Immature natural killer cell (primary cell): ENCODE measurements around the gene RFX6. TPM values are rescaled to one million over a fixed set of nuclear protein-coding genes. Genes with fewer than 3 reads are reported as not detected.

Source experiments
- DNase-seq, 3 donors: peaks; one replicate each; pipeline ENCODE4 v3.0.0; 2022; ENCODE audit warnings: mixed read lengths in 1 of 3
- H3K27ac Mint-ChIP-seq, 6 donors: one replicate each; pipeline ENCODE4 v1.8.0; 2020; ENCODE audit warnings: mixed read lengths in 6 of 6, mild to moderate bottlenecking in 5 of 6, inconsistent platforms in 4 of 6, moderate library complexity in 3 of 6
- H3K27me3 Mint-ChIP-seq, 3 donors: one replicate each; pipeline ENCODE4 v1.8.0; 2020 to 2021; ENCODE audit warnings: low read depth in 3 of 3, mild to moderate bottlenecking in 3 of 3, mixed read lengths in 3 of 3, moderate library complexity in 3 of 3, inconsistent platforms in 1 of 3
- H3K36me3 Mint-ChIP-seq, 3 donors: one replicate each; pipeline ENCODE4 v1.8.0; 2020; ENCODE audit warnings: mixed read lengths in 3 of 3, inconsistent platforms in 2 of 3, mild to moderate bottlenecking in 2 of 3
- H3K4me1 Mint-ChIP-seq, 2 donors: one replicate each; pipeline ENCODE4 v1.8.0; 2020; ENCODE audit warnings: inconsistent platforms in 2 of 2, mild to moderate bottlenecking in 2 of 2, mixed read lengths in 2 of 2, moderate library complexity in 1 of 2
- H3K4me3 Mint-ChIP-seq, 5 donors: one replicate each; pipeline ENCODE4 v1.8.0; 2020; ENCODE audit warnings: mild to moderate bottlenecking in 5 of 5, mixed read lengths in 5 of 5, inconsistent platforms in 3 of 5, moderate library complexity in 3 of 5
- H3K9me3 Mint-ChIP-seq, 6 donors: one replicate each; pipeline ENCODE4 v1.8.0; 2020; ENCODE audit warnings: mild to moderate bottlenecking in 6 of 6, mixed read lengths in 6 of 6, inconsistent platforms in 4 of 6, moderate library complexity in 3 of 6
- polyA plus RNA-seq, 3 donors: library from polyadenylated mRNA; unstranded; fragments of 300-500 nt; fragmentation: Illumina TruSeq; gene quantifications; one replicate each; pipeline ENCODE4 v1.2.3, GENCODE V29; 2021

Gene RFX6
- polyA plus RNA-seq, 3 donors from 2014 or later, result not detected

GRCh38 chr6:116928677-116929076 is 51.6 kb downstream of the RFX6 start:
- no peak overlapping the region for H3K4me3 Mint-ChIP-seq
- DNase-seq, result no peak
- no peaks in the 10 kb centered on the region for H3K27me3 Mint-ChIP-seq
- no peak overlapping the region for H3K27ac Mint-ChIP-seq
- no peaks in the 10 kb centered on the region for H3K4me1 Mint-ChIP-seq
- peaks cover 0 to 5% (median 2%) of the 10 kb centered on the region in 6 donors for H3K9me3 Mint-ChIP-seq
- no peaks in the 10 kb centered on the region for H3K36me3 Mint-ChIP-seq

GRCh38 chr6:116929825-116930224 is 52.8 kb downstream of the RFX6 start:
- H3K4me3 Mint-ChIP-seq, result no peak overlapping the region
- no peaks in the 10 kb centered on the region for H3K27me3 Mint-ChIP-seq
- H3K9me3 Mint-ChIP-seq, result peaks cover 0 to 5% (median 2%) of the 10 kb centered on the region in 6 donors
- DNase-seq, result no peak
- H3K4me1 Mint-ChIP-seq, result no peaks in the 10 kb centered on the region
- H3K27ac Mint-ChIP-seq, result no peak overlapping the region
- H3K36me3 Mint-ChIP-seq, result no peaks in the 10 kb centered on the region

DNA sequence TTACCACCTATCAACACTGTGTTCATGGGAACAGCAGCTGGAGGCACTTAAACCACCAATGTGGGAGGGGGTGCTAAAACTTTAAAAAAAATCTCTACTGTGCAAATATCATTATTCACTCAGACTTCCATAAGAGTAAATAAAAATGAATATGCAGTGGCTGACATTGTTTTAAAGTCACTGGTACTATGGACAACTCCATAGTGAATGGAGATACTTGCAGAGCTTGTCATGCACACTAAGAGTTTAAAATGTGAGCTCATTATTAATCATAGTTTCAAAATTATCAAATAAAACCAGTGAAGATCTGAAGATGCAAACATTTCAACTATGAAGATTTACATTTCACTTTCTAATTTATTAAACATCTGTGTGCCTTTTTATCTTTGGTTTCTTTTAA is 54.4 kb downstream of the RFX6 start:
- Mint-ChIP-seq H3K4me1 (no peaks in the 10 kb centered on the region), H3K27ac (no peak overlapping the region), H3K4me3 (no peak overlapping the region), H3K27me3 (no peaks in the 10 kb centered on the region), H3K9me3 (peaks cover 0 to 5% (median 2%) of the 10 kb centered on the region in 6 donors), H3K36me3 (no peaks in the 10 kb centered on the region)
- DNase-seq, result no peak

GRCh38 chr6:116932496-116932895 is 55.5 kb downstream of the RFX6 start:
- Mint-ChIP-seq H3K27ac (no peak overlapping the region), H3K4me3 (no peak overlapping the region), H3K27me3 (no peaks in the 10 kb centered on the region), H3K4me1 (no peaks in the 10 kb centered on the region), H3K9me3 (peaks cover 0 to 5% (median 0%) of the 10 kb centered on the region in 6 donors), H3K36me3 (no peaks in the 10 kb centered on the region)
- DNase-seq, result no peak

- Mint-ChIP-seq H3K9me3 (peaks cover 0 to 5% (median 0%) of the 10 kb centered on the region in 6 donors), H3K4me3 (no peak overlapping the region), H3K36me3 (no peaks in the 10 kb centered on the region), H3K4me1 (no peaks in the 10 kb centered on the region), H3K27me3 (no peaks in the 10 kb centered on the region), H3K27ac (no peak overlapping the region)
- no peak for DNase-seq
Measured at GRCh38 chr6:116933485-116933884, 56.4 kb downstream of the RFX6 start.

DNA sequence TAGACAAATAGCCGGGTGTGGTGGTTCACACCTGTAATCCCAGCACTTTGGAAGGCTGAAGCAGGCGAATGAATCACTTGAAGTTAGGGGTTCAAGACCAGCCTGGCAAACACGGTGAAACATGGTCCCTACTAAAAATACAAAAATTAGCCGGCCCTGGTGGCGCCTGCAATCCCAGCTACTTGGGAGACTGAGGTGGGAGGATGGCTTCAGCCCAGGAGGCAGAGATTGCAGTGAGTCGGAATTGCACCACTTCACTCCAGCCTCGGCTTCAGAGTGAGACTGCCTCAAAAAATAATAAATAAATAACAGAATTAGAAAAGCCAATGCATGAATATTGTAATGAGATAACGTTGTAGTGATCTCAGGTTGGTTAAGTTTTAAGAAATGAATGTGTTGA is 61.3 kb downstream of the RFX6 start:
- no peak for DNase-seq
- no peak overlapping the region for H3K4me3 Mint-ChIP-seq
- peaks cover 0 to 8% (median 2%) of the 10 kb centered on the region in 6 donors for H3K9me3 Mint-ChIP-seq
- H3K36me3 Mint-ChIP-seq, result no peaks in the 10 kb centered on the region
- H3K27me3 Mint-ChIP-seq, result peaks cover 0 to 3% (median 0%) of the 10 kb centered on the region in 3 donors
- H3K27ac Mint-ChIP-seq, result no peak overlapping the region
- H3K4me1 Mint-ChIP-seq, result no peaks in the 10 kb centered on the region

DNA sequence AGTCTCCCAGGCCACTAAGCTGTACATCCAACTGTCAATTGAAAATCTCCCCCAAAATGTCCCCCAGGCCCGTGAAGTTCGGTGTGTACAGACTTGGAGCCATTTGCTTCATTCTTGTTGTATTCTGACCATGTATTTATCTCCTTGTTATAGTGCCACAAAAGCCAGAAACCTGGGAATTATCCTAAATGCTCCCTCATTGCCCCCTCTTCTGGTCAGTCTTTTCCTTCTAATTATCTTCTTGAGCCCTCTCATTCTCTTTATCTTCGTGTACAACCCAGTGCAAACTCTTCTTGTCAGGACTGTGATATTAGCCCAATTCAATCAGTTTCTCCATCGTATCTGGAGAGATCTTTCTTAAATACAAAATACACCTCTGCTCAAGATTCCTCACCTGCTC is 64.7 kb downstream of the RFX6 start:
- Mint-ChIP-seq H3K4me3 (no peak overlapping the region), H3K36me3 (no peaks in the 10 kb centered on the region), H3K27ac (no peak overlapping the region), H3K27me3 (peaks cover 0 to 3% (median 0%) of the 10 kb centered on the region in 3 donors), H3K9me3 (peaks cover 0 to 8% (median 5%) of the 10 kb centered on the region in 6 donors), H3K4me1 (no peaks in the 10 kb centered on the region)
- no peak for DNase-seq

- Mint-ChIP-seq H3K27me3 (peaks cover 0 to 3% (median 0%) of the 10 kb centered on the region in 3 donors), H3K36me3 (no peaks in the 10 kb centered on the region), H3K4me1 (no peaks in the 10 kb centered on the region), H3K4me3 (no peak overlapping the region), H3K27ac (no peak overlapping the region), H3K9me3 (peaks cover 0 to 6% (median 0%) of the 10 kb centered on the region in 6 donors)
- no peak for DNase-seq
Measured at GRCh38 chr6:116945809-116946208, 68.8 kb downstream of the RFX6 start.

DNA sequence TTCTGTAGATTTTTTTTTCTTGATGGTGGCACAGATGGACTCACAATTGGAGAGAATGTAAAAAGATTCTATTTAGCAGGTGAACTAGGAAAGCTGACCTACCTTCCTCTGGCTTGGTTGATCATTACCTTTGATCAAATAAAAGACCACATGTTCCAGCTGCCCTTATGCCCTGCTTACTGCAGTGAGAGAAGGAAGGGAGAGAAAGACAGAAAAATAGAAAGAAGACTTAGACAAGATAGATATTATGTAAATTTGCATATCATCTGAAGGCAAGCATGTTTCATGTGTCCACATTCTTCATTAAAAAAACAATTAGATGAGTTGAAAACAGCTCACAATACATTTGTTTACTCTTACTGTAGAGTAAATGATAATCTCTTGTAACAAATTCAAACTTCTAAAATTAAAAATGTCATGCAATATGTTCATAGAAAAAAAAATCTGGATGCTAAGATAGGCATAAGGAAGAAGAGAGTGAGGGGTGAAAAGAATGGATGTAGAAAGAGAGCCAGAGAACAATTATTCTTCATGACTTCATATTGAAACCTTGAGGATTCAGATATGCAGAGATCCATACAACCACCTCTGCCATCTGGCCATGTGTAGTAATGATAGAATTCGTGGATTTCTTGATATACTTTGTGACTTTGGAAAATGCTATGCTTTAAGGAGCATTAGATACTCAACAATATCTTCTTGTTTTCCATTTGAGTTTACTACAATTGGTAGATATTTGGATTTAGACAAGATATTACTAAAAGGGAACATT is 71.7 kb downstream of the RFX6 start:
- Mint-ChIP-seq H3K27me3 (no peaks in the 10 kb centered on the region), H3K9me3 (peaks cover 0 to 6% (median 0%) of the 10 kb centered on the region in 6 donors), H3K4me1 (no peaks in the 10 kb centered on the region), H3K4me3 (no peak overlapping the region), H3K36me3 (no peaks in the 10 kb centered on the region), H3K27ac (no peak overlapping the region)
- no peak for DNase-seq

DNA sequence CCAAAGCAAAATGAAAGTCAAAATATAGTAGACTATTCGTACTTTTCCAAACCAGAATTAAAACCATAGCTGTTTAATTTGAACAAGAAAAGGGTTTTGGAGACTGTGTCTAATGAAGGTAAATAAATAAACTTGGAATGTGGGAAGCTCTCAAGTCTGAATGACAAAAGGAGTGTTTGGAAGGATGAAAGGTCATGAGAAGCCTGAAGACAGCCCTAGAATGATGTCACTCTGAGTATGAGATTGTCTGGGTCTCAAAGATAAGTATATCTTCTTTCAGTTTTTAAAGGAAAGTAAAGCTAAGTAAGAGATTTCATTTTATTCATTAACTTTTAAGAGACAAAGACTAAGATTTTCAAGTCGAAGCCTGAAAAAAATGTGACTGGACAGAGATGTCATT is 72.9 kb downstream of the RFX6 start:
- no peak overlapping the region for H3K27ac Mint-ChIP-seq
- no peaks in the 10 kb centered on the region for H3K4me1 Mint-ChIP-seq
- H3K9me3 Mint-ChIP-seq, result peaks cover 0 to 6% (median 0%) of the 10 kb centered on the region in 6 donors
- DNase-seq, result no peak
- H3K27me3 Mint-ChIP-seq, result no peaks in the 10 kb centered on the region
- no peaks in the 10 kb centered on the region for H3K36me3 Mint-ChIP-seq
- H3K4me3 Mint-ChIP-seq, result no peak overlapping the region

DNA sequence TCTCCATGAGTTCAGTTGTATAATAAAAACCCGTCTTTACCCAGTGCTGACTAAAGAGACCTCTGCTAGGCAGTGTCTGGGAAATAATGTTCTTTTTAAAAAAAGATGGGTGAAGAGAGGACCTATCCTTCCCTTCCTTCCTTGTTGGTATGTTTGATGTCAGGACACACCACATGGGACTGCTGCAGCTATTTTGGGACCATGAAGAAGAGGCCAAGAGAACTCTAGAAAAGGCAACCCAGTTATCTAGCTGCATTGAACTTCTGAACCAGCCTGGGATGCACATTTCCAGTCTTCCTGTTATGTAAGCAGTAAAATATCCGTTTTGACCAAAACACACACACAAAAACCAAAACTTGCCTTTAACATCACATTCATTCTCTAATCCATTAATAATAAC is 77.3 kb downstream of the RFX6 start:
- DNase-seq, result no peak
- Mint-ChIP-seq H3K4me1 (no peaks in the 10 kb centered on the region), H3K9me3 (peaks cover 0 to 5% (median 1%) of the 10 kb centered on the region in 6 donors), H3K27ac (no peak overlapping the region), H3K4me3 (no peak overlapping the region), H3K27me3 (no peaks in the 10 kb centered on the region), H3K36me3 (no peaks in the 10 kb centered on the region)

DNA sequence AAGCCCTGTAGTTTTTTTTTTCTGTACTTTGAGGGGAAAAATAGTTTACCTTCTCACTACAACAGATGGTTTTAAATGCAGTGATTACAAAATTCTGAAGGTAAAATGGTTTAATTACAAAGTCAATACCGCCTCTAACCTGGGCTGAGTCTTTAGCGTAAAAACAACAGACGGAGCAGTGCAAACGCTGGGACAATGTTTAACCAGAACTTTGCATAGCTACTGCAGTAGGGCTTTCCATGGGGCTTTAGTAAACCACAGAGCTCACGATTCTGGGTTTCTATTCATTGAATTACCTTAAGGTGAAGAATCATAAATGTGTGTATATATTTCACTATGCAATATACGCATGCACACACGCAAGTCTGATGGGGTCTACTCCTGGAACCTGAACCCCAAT is 77.9 kb downstream of the RFX6 start:
- Mint-ChIP-seq H3K27ac (no peak overlapping the region), H3K27me3 (no peaks in the 10 kb centered on the region), H3K9me3 (peaks cover 0 to 5% (median 1%) of the 10 kb centered on the region in 6 donors), H3K4me3 (no peak overlapping the region), H3K36me3 (no peaks in the 10 kb centered on the region), H3K4me1 (no peaks in the 10 kb centered on the region)
- no peak for DNase-seq

DNA sequence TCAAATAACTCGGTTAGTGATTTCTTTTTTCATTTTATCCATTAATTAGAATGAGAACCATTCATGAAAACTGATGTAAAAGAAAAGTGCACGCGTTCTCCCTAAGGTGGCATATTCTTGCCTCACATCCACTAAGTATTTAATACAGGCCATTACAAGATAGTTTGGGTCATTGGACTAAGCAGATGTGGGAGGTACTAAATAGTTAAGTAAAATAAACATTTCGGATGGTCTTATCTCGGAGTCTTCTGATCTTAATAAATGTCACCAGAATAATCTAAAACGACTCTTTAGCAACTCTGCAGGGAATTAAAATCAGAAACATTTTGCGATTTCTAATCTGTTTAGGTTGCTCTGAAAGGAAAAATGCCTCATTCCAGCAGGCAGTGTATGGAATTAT is 78.7 kb downstream of the RFX6 start:
- peaks cover 0 to 5% (median 3%) of the 10 kb centered on the region in 6 donors for H3K9me3 Mint-ChIP-seq
- no peak overlapping the region for H3K4me3 Mint-ChIP-seq
- DNase-seq, result no peak
- no peaks in the 10 kb centered on the region for H3K4me1 Mint-ChIP-seq
- no peaks in the 10 kb centered on the region for H3K27me3 Mint-ChIP-seq
- no peaks in the 10 kb centered on the region for H3K36me3 Mint-ChIP-seq
- no peak overlapping the region for H3K27ac Mint-ChIP-seq

- H3K27ac Mint-ChIP-seq, result no peak overlapping the region
- peaks cover 0 to 5% (median 1%) of the 10 kb centered on the region in 3 donors for H3K27me3 Mint-ChIP-seq
- DNase-seq, result no peak
- no peak overlapping the region for H3K4me3 Mint-ChIP-seq
- no peaks in the 10 kb centered on the region for H3K36me3 Mint-ChIP-seq
- no peaks in the 10 kb centered on the region for H3K4me1 Mint-ChIP-seq
- peaks cover 0 to 15% (median 3%) of the 10 kb centered on the region in 6 donors for H3K9me3 Mint-ChIP-seq
Measured at GRCh38 chr6:116963972-116964371, 86.9 kb downstream of the RFX6 start.
